ENCODE measurements around the gene POLR2E. TPM values are rescaled to one million over a fixed set of nuclear protein-coding genes. Genes with fewer than 3 reads are reported as not detected.

POLR2E gene
- total and polyA plus RNA-seq, 9 of the 15 experiments (the other 6 are each of a cell fraction or from before 2014, with no cell fraction given): 3.4 to 413 (median 244) TPM

DNA sequence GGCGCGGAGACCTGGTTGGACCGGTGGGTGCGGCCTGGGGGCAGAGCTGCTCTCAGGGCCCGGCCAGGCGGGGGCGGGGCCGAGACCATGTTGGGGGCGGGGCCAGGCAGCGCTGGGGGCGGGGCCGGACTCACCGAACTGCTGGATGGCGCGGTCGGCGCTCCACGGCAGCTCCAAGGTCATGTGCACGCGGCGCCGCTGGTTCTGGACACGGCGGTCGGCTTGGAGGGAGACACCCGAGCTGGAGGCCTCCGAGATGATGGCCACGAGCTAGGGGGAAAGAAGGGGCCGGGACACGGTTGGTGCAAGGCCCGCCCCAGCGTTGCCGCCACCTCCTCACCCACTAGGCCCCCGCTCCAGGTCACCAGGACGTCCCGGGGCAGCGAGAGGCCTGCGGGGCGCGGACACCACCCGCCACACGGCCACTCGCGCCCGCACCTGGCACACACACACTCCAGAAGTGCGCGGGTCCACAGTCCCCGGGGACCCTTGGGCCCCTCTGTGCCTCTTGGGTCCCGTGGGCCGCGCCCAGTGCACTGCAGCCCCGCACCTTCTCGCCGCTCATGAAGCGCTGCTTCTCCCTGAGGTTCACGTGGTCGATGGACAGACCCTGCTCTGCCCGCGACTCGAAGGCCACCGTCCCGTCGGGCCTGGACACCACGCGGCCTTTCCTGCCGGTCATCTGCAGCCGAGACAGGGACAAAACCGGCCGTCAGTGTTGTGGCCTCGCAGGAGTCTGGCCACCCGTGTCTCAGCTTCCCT lies 17.3 kb upstream of the POLR2E start (continued):
- TF ChIP-seq, protein P1, sequence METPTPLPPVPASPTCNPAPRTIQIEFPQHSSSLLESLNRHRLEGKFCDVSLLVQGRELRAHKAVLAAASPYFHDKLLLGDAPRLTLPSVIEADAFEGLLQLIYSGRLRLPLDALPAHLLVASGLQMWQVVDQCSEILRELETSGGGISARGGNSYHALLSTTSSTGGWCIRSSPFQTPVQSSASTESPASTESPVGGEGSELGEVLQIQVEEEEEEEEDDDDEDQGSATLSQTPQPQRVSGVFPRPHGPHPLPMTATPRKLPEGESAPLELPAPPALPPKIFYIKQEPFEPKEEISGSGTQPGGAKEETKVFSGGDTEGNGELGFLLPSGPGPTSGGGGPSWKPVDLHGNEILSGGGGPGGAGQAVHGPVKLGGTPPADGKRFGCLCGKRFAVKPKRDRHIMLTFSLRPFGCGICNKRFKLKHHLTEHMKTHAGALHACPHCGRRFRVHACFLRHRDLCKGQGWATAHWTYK (CRISPR knock-in tag; IDR thresholded peaks at IDR 0.05): no peak
- peak; percentile 41 for TF ChIP-seq SUPT5H (IDR thresholded peaks at IDR 0.05)
- no peak for TF ChIP-seq NFATC3 (IDR thresholded peaks at IDR 0.05)
- no peak for TF ChIP-seq RBM39 (optimal IDR thresholded peaks at IDR 0.05; ENCODE audit: low read depth, low read length)
- TF ChIP-seq ADNP (tag; IDR thresholded peaks at IDR 0.05): no peak
- TF ChIP-seq, protein P2, sequence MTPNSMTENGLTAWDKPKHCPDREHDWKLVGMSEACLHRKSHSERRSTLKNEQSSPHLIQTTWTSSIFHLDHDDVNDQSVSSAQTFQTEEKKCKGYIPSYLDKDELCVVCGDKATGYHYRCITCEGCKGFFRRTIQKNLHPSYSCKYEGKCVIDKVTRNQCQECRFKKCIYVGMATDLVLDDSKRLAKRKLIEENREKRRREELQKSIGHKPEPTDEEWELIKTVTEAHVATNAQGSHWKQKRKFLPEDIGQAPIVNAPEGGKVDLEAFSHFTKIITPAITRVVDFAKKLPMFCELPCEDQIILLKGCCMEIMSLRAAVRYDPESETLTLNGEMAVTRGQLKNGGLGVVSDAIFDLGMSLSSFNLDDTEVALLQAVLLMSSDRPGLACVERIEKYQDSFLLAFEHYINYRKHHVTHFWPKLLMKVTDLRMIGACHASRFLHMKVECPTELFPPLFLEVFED (CRISPR knock-in tag; conservative IDR thresholded peaks at IDR 0.05): no peak
- TF ChIP-seq, protein P3, sequence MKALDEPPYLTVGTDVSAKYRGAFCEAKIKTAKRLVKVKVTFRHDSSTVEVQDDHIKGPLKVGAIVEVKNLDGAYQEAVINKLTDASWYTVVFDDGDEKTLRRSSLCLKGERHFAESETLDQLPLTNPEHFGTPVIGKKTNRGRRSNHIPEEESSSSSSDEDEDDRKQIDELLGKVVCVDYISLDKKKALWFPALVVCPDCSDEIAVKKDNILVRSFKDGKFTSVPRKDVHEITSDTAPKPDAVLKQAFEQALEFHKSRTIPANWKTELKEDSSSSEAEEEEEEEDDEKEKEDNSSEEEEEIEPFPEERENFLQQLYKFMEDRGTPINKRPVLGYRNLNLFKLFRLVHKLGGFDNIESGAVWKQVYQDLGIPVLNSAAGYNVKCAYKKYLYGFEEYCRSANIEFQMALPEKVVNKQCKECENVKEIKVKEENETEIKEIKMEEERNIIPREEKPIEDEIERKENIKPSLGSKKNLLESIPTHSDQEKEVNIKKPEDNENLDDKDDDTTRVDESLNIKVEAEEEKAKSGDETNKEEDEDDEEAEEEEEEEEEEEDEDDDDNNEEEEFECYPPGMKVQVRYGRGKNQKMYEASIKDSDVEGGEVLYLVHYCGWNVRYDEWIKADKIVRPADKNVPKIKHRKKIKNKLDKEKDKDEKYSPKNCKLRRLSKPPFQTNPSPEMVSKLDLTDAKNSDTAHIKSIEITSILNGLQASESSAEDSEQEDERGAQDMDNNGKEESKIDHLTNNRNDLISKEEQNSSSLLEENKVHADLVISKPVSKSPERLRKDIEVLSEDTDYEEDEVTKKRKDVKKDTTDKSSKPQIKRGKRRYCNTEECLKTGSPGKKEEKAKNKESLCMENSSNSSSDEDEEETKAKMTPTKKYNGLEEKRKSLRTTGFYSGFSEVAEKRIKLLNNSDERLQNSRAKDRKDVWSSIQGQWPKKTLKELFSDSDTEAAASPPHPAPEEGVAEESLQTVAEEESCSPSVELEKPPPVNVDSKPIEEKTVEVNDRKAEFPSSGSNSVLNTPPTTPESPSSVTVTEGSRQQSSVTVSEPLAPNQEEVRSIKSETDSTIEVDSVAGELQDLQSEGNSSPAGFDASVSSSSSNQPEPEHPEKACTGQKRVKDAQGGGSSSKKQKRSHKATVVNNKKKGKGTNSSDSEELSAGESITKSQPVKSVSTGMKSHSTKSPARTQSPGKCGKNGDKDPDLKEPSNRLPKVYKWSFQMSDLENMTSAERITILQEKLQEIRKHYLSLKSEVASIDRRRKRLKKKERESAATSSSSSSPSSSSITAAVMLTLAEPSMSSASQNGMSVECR (CRISPR knock-in tag; IDR thresholded peaks at IDR 0.05): peak; percentile 70; the same call in 1 of the 2 replicates
- no peak for TF ChIP-seq HDGF (IDR thresholded peaks at IDR 0.05)
- TF ChIP-seq, protein P4, sequence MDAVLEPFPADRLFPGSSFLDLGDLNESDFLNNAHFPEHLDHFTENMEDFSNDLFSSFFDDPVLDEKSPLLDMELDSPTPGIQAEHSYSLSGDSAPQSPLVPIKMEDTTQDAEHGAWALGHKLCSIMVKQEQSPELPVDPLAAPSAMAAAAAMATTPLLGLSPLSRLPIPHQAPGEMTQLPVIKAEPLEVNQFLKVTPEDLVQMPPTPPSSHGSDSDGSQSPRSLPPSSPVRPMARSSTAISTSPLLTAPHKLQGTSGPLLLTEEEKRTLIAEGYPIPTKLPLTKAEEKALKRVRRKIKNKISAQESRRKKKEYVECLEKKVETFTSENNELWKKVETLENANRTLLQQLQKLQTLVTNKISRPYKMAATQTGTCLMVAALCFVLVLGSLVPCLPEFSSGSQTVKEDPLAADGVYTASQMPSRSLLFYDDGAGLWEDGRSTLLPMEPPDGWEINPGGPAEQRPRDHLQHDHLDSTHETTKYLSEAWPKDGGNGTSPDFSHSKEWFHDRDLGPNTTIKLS (IDR thresholded peaks at IDR 0.05; ENCODE audit: borderline replicate concordance, low read depth): 0 out of 2 replicates have a peak, but pooled peaks have one; percentile 33
- TF ChIP-seq CEBPB (tag; IDR thresholded peaks at IDR 0.05): no peak
- TF ChIP-seq, protein P5, sequence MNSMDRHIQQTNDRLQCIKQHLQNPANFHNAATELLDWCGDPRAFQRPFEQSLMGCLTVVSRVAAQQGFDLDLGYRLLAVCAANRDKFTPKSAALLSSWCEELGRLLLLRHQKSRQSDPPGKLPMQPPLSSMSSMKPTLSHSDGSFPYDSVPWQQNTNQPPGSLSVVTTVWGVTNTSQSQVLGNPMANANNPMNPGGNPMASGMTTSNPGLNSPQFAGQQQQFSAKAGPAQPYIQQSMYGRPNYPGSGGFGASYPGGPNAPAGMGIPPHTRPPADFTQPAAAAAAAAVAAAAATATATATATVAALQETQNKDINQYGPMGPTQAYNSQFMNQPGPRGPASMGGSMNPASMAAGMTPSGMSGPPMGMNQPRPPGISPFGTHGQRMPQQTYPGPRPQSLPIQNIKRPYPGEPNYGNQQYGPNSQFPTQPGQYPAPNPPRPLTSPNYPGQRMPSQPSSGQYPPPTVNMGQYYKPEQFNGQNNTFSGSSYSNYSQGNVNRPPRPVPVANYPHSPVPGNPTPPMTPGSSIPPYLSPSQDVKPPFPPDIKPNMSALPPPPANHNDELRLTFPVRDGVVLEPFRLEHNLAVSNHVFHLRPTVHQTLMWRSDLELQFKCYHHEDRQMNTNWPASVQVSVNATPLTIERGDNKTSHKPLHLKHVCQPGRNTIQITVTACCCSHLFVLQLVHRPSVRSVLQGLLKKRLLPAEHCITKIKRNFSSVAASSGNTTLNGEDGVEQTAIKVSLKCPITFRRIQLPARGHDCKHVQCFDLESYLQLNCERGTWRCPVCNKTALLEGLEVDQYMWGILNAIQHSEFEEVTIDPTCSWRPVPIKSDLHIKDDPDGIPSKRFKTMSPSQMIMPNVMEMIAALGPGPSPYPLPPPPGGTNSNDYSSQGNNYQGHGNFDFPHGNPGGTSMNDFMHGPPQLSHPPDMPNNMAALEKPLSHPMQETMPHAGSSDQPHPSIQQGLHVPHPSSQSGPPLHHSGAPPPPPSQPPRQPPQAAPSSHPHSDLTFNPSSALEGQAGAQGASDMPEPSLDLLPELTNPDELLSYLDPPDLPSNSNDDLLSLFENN (IDR thresholded peaks at IDR 0.05; ENCODE audit: low read depth in 2 of 2, low read length in 2 of 2): no peak

Data from K562 (cell line).